Measurements from ENCODE around the gene GUK1. TPM values are rescaled to one million over a fixed set of nuclear protein-coding genes. Genes with fewer than 3 reads are reported as not detected.

The GUK1 gene
- total and polyA plus RNA-seq, 2 donors (not counting 1 experiment from before 2014, with no cell fraction given) = 125 to 356 TPM

DNA sequence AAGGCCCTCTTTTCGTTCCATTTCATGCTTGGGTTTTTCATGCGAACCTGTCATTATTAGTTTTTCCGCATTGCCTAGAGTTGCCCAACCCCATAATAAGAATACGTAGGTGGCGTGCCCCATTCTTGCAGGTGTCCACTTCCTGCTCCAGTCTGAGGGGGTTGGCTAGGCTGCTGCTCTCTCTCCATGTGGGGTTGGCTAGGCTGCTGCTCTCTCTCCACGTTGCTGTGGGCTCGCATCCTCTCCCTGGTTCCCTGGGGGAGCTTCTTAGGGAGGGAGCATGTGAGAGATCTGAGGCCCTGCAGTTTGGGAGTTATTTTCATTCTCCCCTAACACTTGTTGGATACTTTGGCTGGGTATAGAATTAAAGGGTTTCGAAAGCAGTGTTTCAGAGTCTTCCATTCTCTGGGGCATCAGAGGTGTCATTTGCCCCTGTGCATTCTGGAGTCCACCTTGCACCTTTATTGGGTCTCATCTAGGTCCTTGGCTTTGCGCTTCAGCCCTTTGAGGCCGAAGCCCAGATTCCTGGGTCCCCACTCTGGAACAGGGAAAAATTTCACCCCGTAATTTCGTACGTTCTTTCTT is 45.6 kb upstream of the GUK1 start:
- POLR2A ChIA-PET = interaction anchor here (1.1 kb wide), 1 partner anchor 7 kb away, joined by 4 read pairs; no protein-coding TSS in a partner anchor

DNA sequence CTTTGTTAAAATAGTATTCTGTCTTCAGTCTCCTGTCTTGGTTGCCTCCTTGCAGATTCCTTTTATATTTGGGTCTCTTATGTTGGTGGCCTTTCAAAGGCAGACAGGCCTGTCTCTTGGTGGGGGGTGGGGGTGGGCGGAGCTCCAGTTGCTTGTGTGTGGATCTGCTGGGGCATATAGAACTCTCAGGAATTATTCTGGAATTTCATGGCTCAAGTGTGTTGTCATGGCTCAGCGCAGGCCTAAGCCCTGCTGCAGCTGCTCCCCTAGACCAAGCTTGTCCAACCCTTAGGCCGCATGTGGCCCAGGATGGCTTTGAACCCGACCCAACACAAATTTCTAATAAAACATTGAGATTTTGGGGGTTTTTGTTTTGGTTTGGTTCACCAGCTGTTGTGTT is 44.9 kb upstream of the GUK1 start:
- Mint-ChIP-seq H3K9me3 (ENCODE audit: insufficient read depth) (peaks cover 4% of the 10 kb centered on the region), H3K4me1 (peaks cover 38% of the 10 kb centered on the region), H3K4me3 (no peak overlapping the region), H3K27me3 (no peaks in the 10 kb centered on the region), H3K27ac (no peak overlapping the region)
- DNase-seq (no peak), ATAC-seq (ENCODE audit: low read depth) (no peak)
- Histone ChIP-seq H2AFZ (ENCODE audit: insufficient read depth, low read depth, low read length, poor library complexity, severe bottlenecking) (no peak overlapping the region), H3K4me1 (ENCODE audit: control insufficient read depth in 2 of 2, insufficient read depth in 2 of 2, low read length in 2 of 2) (peaks cover 16 to 19% of the 10 kb centered on the region in 2 donors), H3K27ac (ENCODE audit: low read length in 2 of 2) (no peak overlapping the region), H3K9ac (ENCODE audit: low read length) (no peak overlapping the region), H3K79me2 (ENCODE audit: control insufficient read depth, insufficient read depth, low read length) (peaks cover 72% of the 10 kb centered on the region), H3K4me3 (ENCODE audit: control extremely low read depth in 1 of 5, extremely low read depth in 1 of 5, insufficient read depth in 1 of 5, low read depth in 2 of 5, low read length in 4 of 5) (no peak overlapping the region), H3K9me3 (ENCODE audit: control extremely low read depth in 1 of 3, control insufficient read depth in 2 of 3, insufficient read depth in 1 of 3, low read length in 2 of 3) (peaks cover 0 to 30% (median 8%) of the 10 kb centered on the region in 3 donors), H3K4me2 (replicated peaks; ENCODE audit: low read depth, low read length, poor library complexity, severe bottlenecking) (no peak overlapping the region), H3K27me3 (replicated peaks in 1 of 4; ENCODE audit: control extremely low read depth in 1 of 4, control insufficient read depth in 3 of 4, insufficient read depth in 4 of 4, low read length in 3 of 4) (no peaks in the 10 kb centered on the region), H4K20me1 (ENCODE audit: control insufficient read depth, insufficient read depth, low read length, poor library complexity, severe bottlenecking) (peaks cover 96% of the 10 kb centered on the region), H3K36me3 (replicated peaks in 1 of 2; ENCODE audit: control extremely low read depth in 1 of 2, control insufficient read depth in 1 of 2, extremely low read depth in 1 of 2, insufficient read depth in 2 of 2, low read length in 1 of 2) (peaks cover 4 to 65% of the 10 kb centered on the region in 2 experiments)
- CTCF ChIA-PET = interaction anchor here (0.6 to 0.8 kb wide), 4 partner anchors 13 to 1429 kb away, joined by 3 to 4 read pairs (median 3); no protein-coding TSS in a partner anchor
- WGBS (ENCODE audit: insufficient coverage) = 100% methylated on average over 2 of the region's 4 CpGs
- POLR2A ChIA-PET = interaction anchor here (1.1 kb wide), 1 partner anchor 8 kb away, joined by 4 read pairs; no protein-coding TSS in a partner anchor
- intact Hi-C loops (cut with micrococcal nuclease) = no loop called here
- TF ChIP-seq, protein P1, sequence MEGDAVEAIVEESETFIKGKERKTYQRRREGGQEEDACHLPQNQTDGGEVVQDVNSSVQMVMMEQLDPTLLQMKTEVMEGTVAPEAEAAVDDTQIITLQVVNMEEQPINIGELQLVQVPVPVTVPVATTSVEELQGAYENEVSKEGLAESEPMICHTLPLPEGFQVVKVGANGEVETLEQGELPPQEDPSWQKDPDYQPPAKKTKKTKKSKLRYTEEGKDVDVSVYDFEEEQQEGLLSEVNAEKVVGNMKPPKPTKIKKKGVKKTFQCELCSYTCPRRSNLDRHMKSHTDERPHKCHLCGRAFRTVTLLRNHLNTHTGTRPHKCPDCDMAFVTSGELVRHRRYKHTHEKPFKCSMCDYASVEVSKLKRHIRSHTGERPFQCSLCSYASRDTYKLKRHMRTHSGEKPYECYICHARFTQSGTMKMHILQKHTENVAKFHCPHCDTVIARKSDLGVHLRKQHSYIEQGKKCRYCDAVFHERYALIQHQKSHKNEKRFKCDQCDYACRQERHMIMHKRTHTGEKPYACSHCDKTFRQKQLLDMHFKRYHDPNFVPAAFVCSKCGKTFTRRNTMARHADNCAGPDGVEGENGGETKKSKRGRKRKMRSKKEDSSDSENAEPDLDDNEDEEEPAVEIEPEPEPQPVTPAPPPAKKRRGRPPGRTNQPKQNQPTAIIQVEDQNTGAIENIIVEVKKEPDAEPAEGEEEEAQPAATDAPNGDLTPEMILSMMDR (IDR thresholded peaks at IDR 0.05) = no peak
- no peak for TF ChIP-seq EZH2 (IDR thresholded peaks at IDR 0.05; ENCODE audit: borderline replicate concordance, insufficient read depth, low read depth, low read length, poor library complexity, severe bottlenecking)

More for the DNA sequence above, 45.6 kb upstream of the GUK1 start:
- intact Hi-C loops (cut with micrococcal nuclease) = no loop called here
- Histone ChIP-seq H3K79me2 (ENCODE audit: control insufficient read depth, insufficient read depth, low read length) (peaks cover 78% of the 10 kb centered on the region), H3K9me3 (ENCODE audit: control extremely low read depth in 1 of 3, control insufficient read depth in 2 of 3, insufficient read depth in 1 of 3, low read length in 2 of 3) (peaks cover 0 to 30% (median 8%) of the 10 kb centered on the region in 3 donors), H3K4me2 (replicated peaks; ENCODE audit: low read depth, low read length, poor library complexity, severe bottlenecking) (no peak overlapping the region), H3K9ac (ENCODE audit: low read length) (no peak overlapping the region), H3K4me1 (ENCODE audit: control insufficient read depth in 2 of 2, insufficient read depth in 2 of 2, low read length in 2 of 2) (peaks cover 22 to 26% of the 10 kb centered on the region in 2 donors), H3K27ac (ENCODE audit: low read length in 2 of 2) (no peak overlapping the region), H4K20me1 (ENCODE audit: control insufficient read depth, insufficient read depth, low read length, poor library complexity, severe bottlenecking) (peaks cover 96% of the 10 kb centered on the region), H3K27me3 (replicated peaks in 1 of 4; ENCODE audit: control extremely low read depth in 1 of 4, control insufficient read depth in 3 of 4, insufficient read depth in 4 of 4, low read length in 3 of 4) (no peaks in the 10 kb centered on the region), H3K4me3 (ENCODE audit: control extremely low read depth in 1 of 5, extremely low read depth in 1 of 5, insufficient read depth in 1 of 5, low read depth in 2 of 5, low read length in 4 of 5) (no peak overlapping the region), H2AFZ (ENCODE audit: insufficient read depth, low read depth, low read length, poor library complexity, severe bottlenecking) (no peak overlapping the region), H3K36me3 (replicated peaks in 1 of 2; ENCODE audit: control extremely low read depth in 1 of 2, control insufficient read depth in 1 of 2, extremely low read depth in 1 of 2, insufficient read depth in 2 of 2, low read length in 1 of 2) (peaks cover 4 to 59% of the 10 kb centered on the region in 2 experiments)
- Mint-ChIP-seq H3K27me3 (no peaks in the 10 kb centered on the region), H3K4me1 (peaks cover 44% of the 10 kb centered on the region), H3K4me3 (no peak overlapping the region), H3K27ac (no peak overlapping the region), H3K9me3 (ENCODE audit: insufficient read depth) (peaks cover 4% of the 10 kb centered on the region)
- TF ChIP-seq EZH2 (IDR thresholded peaks at IDR 0.05; ENCODE audit: borderline replicate concordance, insufficient read depth, low read depth, low read length, poor library complexity, severe bottlenecking) = no peak
- TF ChIP-seq, protein P1 (IDR thresholded peaks at IDR 0.05) = no peak
- no peak for DNase-seq
- 100% methylated on average over 3 of the region's 13 CpGs for WGBS (ENCODE audit: insufficient coverage)
- ATAC-seq (ENCODE audit: low read depth) = no peak
- CTCF ChIA-PET = interaction anchor here (0.6 to 0.8 kb wide), 3 partner anchors 14 to 1429 kb away, joined by 3 to 4 read pairs (median 3); no protein-coding TSS in a partner anchor

All from B cell (primary cell).